Adrenal gland (tissue), 12 donors: ENCODE measurements around the gene RPS6KA2. TPM values are rescaled to one million over a fixed set of nuclear protein-coding genes. Genes with fewer than 3 reads are reported as not detected.
A peak's percentile ranks its signal among the peaks of the same experiment; 100 is the strongest.

Source experiments
- DNase-seq, 7 donors: peaks; one replicate each; pipeline ENCODE4 v3.0.0-alpha.2; 2019 to 2020
- H3K27ac ChIP-seq, 5 donors: fragments of 200-600 bp; sonication (generic) in 4 of 5; 1 replicate in 3 of 5; 2 replicates in 2 of 5; pipeline versions ENCODE4 v1.5.1 to v1.8.0; 2016 to 2020; ENCODE audit warnings: mild to moderate bottlenecking in 1 of 5
- H3K27me3 ChIP-seq: fragments of 200-600 bp; 2 replicates; pipeline ENCODE4 v1.8.0; 2021
- H3K36me3 ChIP-seq, 2 donors: fragments of 200-600 bp; replicated peaks in 1 of 2; 1 replicate in 1 of 2; 2 replicates in 1 of 2; pipeline versions ENCODE4 v1.5.1 to v1.8.0; 2018 to 2022
- H3K4me1 ChIP-seq, 2 donors: fragments of 200-600 bp; replicated peaks in 1 of 2; 1 replicate in 1 of 2; 2 replicates in 1 of 2; pipeline versions ENCODE4 v1.5.1 to v1.8.0; 2018 to 2021
- H3K4me3 ChIP-seq, 4 donors: fragments of 200-600 bp; sonication (generic) in 3 of 4; one replicate each; pipeline ENCODE4 v1.5.1; 2016 to 2018
- H3K9me3 ChIP-seq, 3 donors: fragments of 200-600 bp; sonication (generic) in 1 of 3; replicated peaks in 1 of 3; 1 replicate in 2 of 3; 2 replicates in 1 of 3; pipeline versions ENCODE4 v1.5.1 to v1.8.0; 2016 to 2021
- CTCF ChIP-seq, 6 experiments: fragments of 450-650 bp in 4 of 6; fragments of 200-600 bp in 2 of 6; sonication (generic) in 1 of 6; IDR thresholded peaks; 1 replicate in 5 of 6; 2 replicates in 1 of 6; pipeline versions ENCODE4 v1.5.1 to v1.8.0; 2016 to 2021; ENCODE audit warnings: antibody characterized with exemption in 6 of 6, mild to moderate bottlenecking in 2 of 6, moderate library complexity in 1 of 6
- POLR2A ChIP-seq, 2 donors: fragments of 450-650 bp; IDR thresholded peaks; one replicate each; pipeline ENCODE4 v1.6.1; 2017; ENCODE audit warnings: antibody characterized with exemption in 2 of 2, mild to moderate bottlenecking in 2 of 2, moderate library complexity in 1 of 2
- WGBS, 4 donors: extraction: QIAGEN DNeasy Blood & Tissue Kit in 2 of 4; methylation state at CpG; one replicate each; pipeline versions ENCODE4 v1.1.5 to v1.1.7; 2013 to 2017; 5-methylcytosine and 5-hydroxymethylcytosine counted together
- intact Hi-C, 2 donors: fragments of 100-400 bp; cut with DNase I; formaldehyde crosslinking; loops; one replicate each; pipeline versions ENCODE4 v1.14.1 to v1.15.0; 2022 to 2023
- polyA plus RNA-seq, 3 donors: library from polyadenylated mRNA; stranded (reverse); fragments of 200-250 nt in 2 of 3; fragments of 350-450 nt in 1 of 3; fragmentation: Illumina TruSeq in 1 of 3; extraction: RNeasy Lipid Tissue Mini Kit (QIAGEN cat#74804) in 1 of 3; gene quantifications; one replicate each; pipeline ENCODE4 v1.2.3, GENCODE V29; 2013 to 2014
- total RNA-seq, 9 donors: library from RNA; depleted of rRNA in 4 of 9; stranded (reverse); fragments of >200 nt in 4 of 9; fragments of 120-200 nt in 1 of 9; fragmentation: NEBNext Ultra II Directional in 1 of 9; extraction: Animal tissue kit (Norgen Biotek cat#: 25700) in 1 of 9; gene quantifications; one replicate each; pipeline versions ENCODE4 v1.1.0 to v1.2.4, GENCODE V29; 2013 to 2023
- donor health status: healthy with polysubstance abuse.
- donor health status: Bipolar disorder and iron deficiency.
- donor health status: DM: yes; HTN: yes; CAD: no.
- donor health status: DM: no; HTN: no; CAD: no.
- donor health status: DM: no; HTN: no; CAD: no.
- donor health status: DM: yes; HTN: yes; CAD: no.

Gene RPS6KA2
- total and polyA plus RNA-seq, 12 donors, result 7.0 to 40.4 (median 26.2) TPM

- H3K9me3 ChIP-seq, result no peaks in the 10 kb centered on the region
- peaks cover 5 to 11% of the 10 kb centered on the region in 2 donors for H3K4me1 ChIP-seq
- H3K27ac ChIP-seq, result no peak overlapping the region
- H3K4me3 ChIP-seq, result no peak overlapping the region
- H3K36me3 ChIP-seq, result no peaks in the 10 kb centered on the region
- 80 to 96% (median 85%) methylated on average over 15 of the region's 15 CpGs for WGBS, 4 donors
- DNase-seq, result peak in 1 of 7 donors; percentile 17
- intact Hi-C loops, result no loop called here
- H3K27me3 ChIP-seq, result no peaks in the 10 kb centered on the region
- TF ChIP-seq POLR2A (IDR thresholded peaks at IDR 0.05) (no peak), CTCF (IDR thresholded peaks at IDR 0.05) (no peak)
Observed at GRCh38 chr6:166655713-166656229, 28.7 kb upstream of the RPS6KA2 start.

DNA sequence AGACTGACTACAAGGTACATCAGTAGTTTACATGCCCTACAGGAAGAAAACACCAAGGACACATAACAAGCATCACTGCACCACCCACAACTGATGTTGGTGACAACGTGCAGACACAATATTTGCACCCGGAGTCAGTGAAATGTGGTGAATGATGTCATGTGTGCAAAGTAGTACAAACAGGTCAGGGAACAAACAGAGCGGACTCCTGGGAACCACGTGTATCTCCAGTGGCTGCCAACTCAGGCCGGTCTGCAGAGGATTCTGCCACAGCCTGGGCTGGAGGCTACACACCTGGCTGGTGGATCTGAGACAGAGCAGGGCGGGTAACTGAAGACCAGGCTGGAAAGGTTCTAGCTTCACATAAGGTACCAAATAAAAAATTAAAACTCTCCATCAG, 28.2 kb upstream of the RPS6KA2 start:
- Histone ChIP-seq H3K27ac (no peak overlapping the region), H3K27me3 (no peaks in the 10 kb centered on the region), H3K36me3 (no peaks in the 10 kb centered on the region), H3K9me3 (no peaks in the 10 kb centered on the region), H3K4me1 (peaks cover 5 to 11% of the 10 kb centered on the region in 2 donors), H3K4me3 (no peak overlapping the region)
- WGBS, 4 donors, result 82 to 87% (median 86%) methylated on average over 6 of the region's 6 CpGs
- no peak for DNase-seq
- intact Hi-C loops, result no loop called here
- no peak for TF ChIP-seq POLR2A (IDR thresholded peaks at IDR 0.05)
- no peak for TF ChIP-seq CTCF (IDR thresholded peaks at IDR 0.05)

- no peak for DNase-seq
- Histone ChIP-seq H3K27me3 (no peaks in the 10 kb centered on the region), H3K4me3 (no peak overlapping the region), H3K9me3 (no peaks in the 10 kb centered on the region), H3K36me3 (no peaks in the 10 kb centered on the region), H3K4me1 (peaks cover 5 to 11% of the 10 kb centered on the region in 2 donors), H3K27ac (no peak overlapping the region)
- intact Hi-C loops, result no loop called here
- TF ChIP-seq CTCF (IDR thresholded peaks at IDR 0.05), result no peak
- TF ChIP-seq POLR2A (IDR thresholded peaks at IDR 0.05), result no peak
- WGBS, 4 donors, result 65 to 71% (median 69%) methylated on average over 7 of the region's 7 CpGs
Observed at GRCh38 chr6:166654573-166654972, 27.5 kb upstream of the RPS6KA2 start.

DNA sequence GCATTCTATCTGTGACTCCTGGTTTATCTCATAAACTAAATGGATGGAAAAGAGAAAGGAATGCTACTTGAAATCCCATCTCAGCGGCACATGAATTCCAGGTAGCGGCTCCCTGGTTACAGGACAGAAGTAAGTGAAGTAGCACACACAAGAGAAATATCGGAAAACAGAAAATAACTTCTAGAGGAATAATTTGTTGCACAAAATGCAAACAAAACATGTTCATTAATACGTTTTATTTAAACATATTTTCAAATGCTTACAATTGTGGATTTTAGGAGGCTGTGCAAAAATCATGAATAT, 26.5 kb upstream of the RPS6KA2 start:
- Histone ChIP-seq H3K9me3 (no peaks in the 10 kb centered on the region), H3K27me3 (no peaks in the 10 kb centered on the region), H3K4me3 (no peak overlapping the region), H3K4me1 (peaks cover 5 to 11% of the 10 kb centered on the region in 2 donors), H3K27ac (no peak overlapping the region), H3K36me3 (no peaks in the 10 kb centered on the region)
- WGBS, 4 donors, result 90 to 95% (median 92%) methylated on average over 4 of the region's 4 CpGs
- DNase-seq, result no peak
- intact Hi-C loops, result no loop called here
- TF ChIP-seq CTCF (IDR thresholded peaks at IDR 0.05) (no peak), POLR2A (IDR thresholded peaks at IDR 0.05) (no peak)
